GM08714 (cell line): ENCODE measurements around the gene FOXP3.

Experiments
- H3K4me3 ChIP-seq: fragments of 200-500 bp; sonication (Bioruptor generic); 2 replicates; pipeline ENCODE4 v1.5.1; 2014; ENCODE audit warnings: mild to moderate bottlenecking, low read length, inconsistent platforms
- ZNF274 ChIP-seq: IDR thresholded peaks from 2 replicates; pipeline ENCODE4 v1.6.1; 2012; ENCODE audit warnings: mild to moderate bottlenecking, low read depth, low read length

FOXP3 gene

DNA sequence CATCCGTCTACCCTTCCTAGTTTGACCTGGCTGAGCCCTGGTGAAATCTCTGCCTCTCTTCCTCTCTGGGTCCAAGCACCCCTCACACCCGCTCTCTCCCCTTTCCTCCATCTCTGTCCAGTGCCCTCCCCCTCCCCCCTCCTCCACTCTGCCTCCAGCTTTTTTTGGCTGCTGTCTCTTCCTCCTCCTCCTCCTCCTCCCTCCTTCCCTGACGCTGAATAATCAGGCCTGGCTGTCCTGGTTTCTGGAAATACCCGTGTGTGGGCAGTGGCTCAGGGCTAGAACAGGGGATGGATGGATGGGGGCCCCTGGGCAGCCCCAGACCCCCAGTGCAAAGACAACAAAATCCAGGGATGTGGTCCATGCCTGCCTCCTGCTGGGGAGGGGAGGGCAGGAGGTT lies 59.8 kb downstream of the FOXP3 start:
- no peak overlapping the region for H3K4me3 ChIP-seq
- TF ChIP-seq ZNF274: no peak

DNA sequence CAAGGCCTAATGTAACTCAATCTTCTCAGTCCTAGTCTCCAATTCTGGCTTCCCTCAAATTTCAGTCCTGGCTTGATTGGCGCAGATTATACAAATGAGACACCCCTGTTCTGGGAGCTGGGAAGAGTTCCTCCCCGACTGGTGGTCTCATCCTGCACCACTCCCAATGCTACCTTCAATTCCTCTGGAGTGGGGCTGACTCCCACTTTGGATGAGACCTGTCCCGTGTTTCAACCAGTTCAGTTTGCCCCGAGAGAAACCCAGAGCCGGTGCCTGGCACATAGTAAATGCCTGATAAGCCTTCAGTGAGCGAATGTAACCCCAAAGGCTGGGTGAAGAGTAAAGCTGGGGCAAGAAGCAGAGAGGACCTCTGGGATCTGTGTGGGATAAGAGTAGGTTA lies 60.5 kb downstream of the FOXP3 start:
- TF ChIP-seq ZNF274: no peak
- no peak overlapping the region for H3K4me3 ChIP-seq

DNA sequence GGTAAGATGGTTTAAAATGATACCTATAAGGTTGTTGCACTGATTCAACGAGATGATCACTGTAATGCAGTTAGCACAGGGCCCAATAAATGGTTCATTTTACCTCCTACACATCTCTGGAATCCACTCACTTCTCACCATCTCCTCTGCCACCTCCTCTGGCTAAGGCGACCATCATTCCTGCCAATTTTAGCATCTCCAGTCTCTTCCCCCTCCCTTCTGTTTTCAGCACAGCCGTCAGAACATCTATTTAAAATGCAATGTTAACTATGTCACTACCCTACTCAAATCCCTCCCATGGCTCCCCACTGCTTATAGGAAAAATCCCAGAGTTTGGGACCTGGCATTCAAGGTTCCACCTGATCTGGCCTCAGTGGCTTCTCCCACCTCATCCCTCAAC lies 61.0 kb downstream of the FOXP3 start:
- TF ChIP-seq ZNF274: no peak
- H3K4me3 ChIP-seq: no peak overlapping the region

DNA sequence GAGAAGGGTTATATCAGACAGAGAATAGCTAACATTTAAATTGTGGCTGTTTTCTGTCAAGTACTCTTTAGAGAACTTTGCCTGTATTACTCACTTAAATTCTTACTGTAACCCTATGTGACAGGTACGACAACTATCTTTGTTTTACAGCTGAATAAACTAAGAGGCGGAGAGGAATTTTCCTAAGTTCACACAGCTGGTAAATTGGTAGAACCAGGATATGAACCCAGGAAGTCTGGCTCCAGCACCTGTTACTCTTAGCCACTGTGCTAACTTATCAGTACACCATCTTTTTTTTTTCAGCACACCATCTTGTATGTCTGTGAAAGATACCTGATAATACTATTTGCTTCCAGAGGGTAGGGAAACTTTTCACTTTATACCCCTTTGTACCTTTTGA lies 62.5 kb downstream of the FOXP3 start:
- H3K4me3 ChIP-seq: no peak overlapping the region
- no peak for TF ChIP-seq ZNF274
